ENCODE measurements around the gene SMYD5. TPM values are rescaled to one million over a fixed set of nuclear protein-coding genes. Genes with fewer than 3 reads are reported as not detected.
A peak's percentile ranks its signal among the peaks of the same experiment; 100 is the strongest.

The SMYD5 gene
- total and polyA plus RNA-seq, 2 experiments from 2014 or later, result 15.0 to 20.1 TPM

DNA sequence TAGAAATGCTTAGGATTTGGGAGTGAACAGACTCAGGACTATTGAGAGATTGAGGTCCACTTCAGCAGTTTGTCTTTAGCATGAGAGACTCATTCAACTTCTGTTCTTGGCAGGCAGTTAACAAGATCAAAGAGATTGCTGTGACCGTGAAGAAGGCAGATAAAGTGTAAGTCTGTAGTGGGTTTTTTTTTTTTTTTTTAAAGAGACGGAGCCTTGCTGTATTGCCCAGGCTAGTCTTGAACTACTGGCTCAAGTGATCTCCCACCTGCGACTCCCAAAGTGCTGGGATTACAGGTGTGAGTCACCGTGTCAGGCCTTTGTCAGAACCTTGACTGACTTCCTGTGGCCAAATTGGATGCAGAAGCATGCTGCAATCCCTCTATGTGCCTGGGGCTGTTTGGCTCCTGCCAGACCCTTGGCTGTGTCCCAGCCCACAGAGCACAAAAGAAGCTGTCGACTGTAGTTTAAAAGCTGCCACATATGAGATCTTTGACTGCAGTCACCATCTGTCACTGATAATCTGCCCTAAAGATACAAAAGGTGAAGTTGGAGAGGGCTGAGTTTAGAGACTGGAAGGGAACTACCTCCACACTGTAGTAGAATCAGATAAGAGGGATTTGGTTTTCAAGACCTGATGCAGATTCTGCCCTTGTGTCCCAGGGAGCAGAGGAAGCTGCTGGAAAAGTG, 30.0 kb downstream of the SMYD5 start:
- Histone ChIP-seq H3K9me2 (ENCODE audit: insufficient read depth) (no peaks in the 10 kb centered on the region), H3K9me3 (ENCODE audit: low read depth) (no peaks in the 10 kb centered on the region), H4K20me1 (ENCODE audit: insufficient read depth) (peaks cover 12% of the 10 kb centered on the region), H3K9ac (no peak overlapping the region), H3K4me2 (ENCODE audit: unreplicated experiment) (no peak overlapping the region), H3K4me1 (ENCODE audit: insufficient read depth) (peaks cover 24% of the 10 kb centered on the region), H3K27me3 (replicated peaks; ENCODE audit: insufficient read depth) (no peaks in the 10 kb centered on the region), H3K27ac (peak overlapping the region; percentile 3; the same call in 1 of the 2 replicates), H3F3A (ENCODE audit: insufficient read depth) (peaks cover 25% of the 10 kb centered on the region; the same call in 1 of the 2 replicates), H2AFZ (no peak overlapping the region), H3K4me3 (no peak overlapping the region), H3K36me3 (ENCODE audit: low read depth) (peaks cover 71% of the 10 kb centered on the region), H3K79me2 (ENCODE audit: insufficient read depth) (peaks cover 79% of the 10 kb centered on the region)
- no peak for TF ChIP-seq EZH2 (IDR thresholded peaks at IDR 0.05; ENCODE audit: insufficient read depth, poor library complexity, severe bottlenecking)
- no peak for TF ChIP-seq EZH2phosphoT487 (IDR thresholded peaks at IDR 0.05; ENCODE audit: insufficient read depth, low read depth)
- peak; percentile 70 for DNase-seq
- 32% methylated on average over 5 of the region's 5 CpGs for WGBS, 2 experiments (ENCODE audit: low coverage in 1 of 2, low lambda C conversion rate in 2 of 2, missing lambda C conversion rate in 2 of 2)
- in situ Hi-C loops (cut with MboI), result no loop called here

DNA sequence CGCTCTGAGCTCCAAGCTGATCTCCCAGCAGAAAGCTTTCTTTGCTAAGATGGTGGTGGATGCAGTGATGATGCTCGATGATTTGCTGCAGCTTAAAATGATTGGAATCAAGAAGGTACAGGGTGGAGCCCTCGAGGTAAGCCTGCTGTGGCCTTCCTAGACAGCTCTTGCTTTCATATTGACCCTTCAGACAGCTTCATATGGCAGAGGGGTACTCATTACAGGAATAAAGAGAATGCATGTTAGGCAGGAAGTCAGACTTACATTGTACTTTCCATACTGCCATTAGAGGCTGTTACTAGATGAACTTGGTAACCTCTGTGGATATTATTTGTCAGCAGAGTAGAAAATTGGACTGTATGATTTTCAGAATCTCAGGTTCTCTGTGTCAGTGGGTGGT, 30.5 kb downstream of the SMYD5 start:
- 96 to 100% methylated on average over 3 of the region's 3 CpGs for WGBS, 2 experiments (ENCODE audit: low coverage in 1 of 2, low lambda C conversion rate in 2 of 2, missing lambda C conversion rate in 2 of 2)
- Histone ChIP-seq H3K9ac (no peak overlapping the region), H3K4me2 (ENCODE audit: unreplicated experiment) (no peak overlapping the region), H3K79me2 (ENCODE audit: insufficient read depth) (peaks cover 74% of the 10 kb centered on the region), H3K27me3 (replicated peaks; ENCODE audit: insufficient read depth) (no peaks in the 10 kb centered on the region), H3K27ac (no peak overlapping the region), H3K9me3 (ENCODE audit: low read depth) (no peaks in the 10 kb centered on the region), H3K4me1 (ENCODE audit: insufficient read depth) (peaks cover 18% of the 10 kb centered on the region), H3K36me3 (ENCODE audit: low read depth) (peaks cover 77% of the 10 kb centered on the region), H3F3A (ENCODE audit: insufficient read depth) (peaks cover 20% of the 10 kb centered on the region; the same call in 1 of the 2 replicates), H3K4me3 (no peak overlapping the region), H2AFZ (no peak overlapping the region), H4K20me1 (ENCODE audit: insufficient read depth) (peaks cover 7% of the 10 kb centered on the region), H3K9me2 (ENCODE audit: insufficient read depth) (no peaks in the 10 kb centered on the region)
- TF ChIP-seq EZH2phosphoT487 (IDR thresholded peaks at IDR 0.05; ENCODE audit: insufficient read depth, low read depth), result no peak
- no peak for TF ChIP-seq EZH2 (IDR thresholded peaks at IDR 0.05; ENCODE audit: insufficient read depth, poor library complexity, severe bottlenecking)
- in situ Hi-C loops (cut with MboI), result no loop called here
- DNase-seq, result no peak

DNA sequence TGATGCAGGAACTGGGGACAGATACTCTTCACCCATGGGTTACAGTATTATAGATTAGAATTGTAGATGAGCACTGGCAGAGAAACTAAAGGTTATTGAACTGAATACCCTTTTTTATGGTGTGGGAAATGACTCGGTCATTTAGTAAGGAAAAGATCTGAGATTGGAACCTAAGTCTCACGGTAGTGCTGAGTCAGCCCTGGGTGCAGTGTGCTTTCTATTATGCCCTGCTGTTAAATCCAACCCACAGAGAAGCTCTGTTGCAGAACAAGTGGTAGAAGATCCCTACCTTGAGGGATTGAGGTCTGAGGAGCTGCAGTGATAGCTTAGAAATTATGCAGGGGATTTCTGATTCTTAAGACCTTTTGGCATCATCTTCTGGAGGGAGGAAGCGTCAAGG, 32.8 kb downstream of the SMYD5 start:
- H3K4me2 ChIP-seq (ENCODE audit: unreplicated experiment), result no peak overlapping the region
- DNase-seq, result peak; percentile 22
- peaks cover 7% of the 10 kb centered on the region for H4K20me1 ChIP-seq (ENCODE audit: insufficient read depth)
- no peaks in the 10 kb centered on the region for H3K9me2 ChIP-seq (ENCODE audit: insufficient read depth)
- no peaks in the 10 kb centered on the region for H3K27me3 ChIP-seq (replicated peaks; ENCODE audit: insufficient read depth)
- H3K4me3 ChIP-seq, result no peak overlapping the region
- no peak overlapping the region for H3K9ac ChIP-seq
- peaks cover 75% of the 10 kb centered on the region for H3K36me3 ChIP-seq (ENCODE audit: low read depth)
- peaks cover 51% of the 10 kb centered on the region for H3K79me2 ChIP-seq (ENCODE audit: insufficient read depth)
- H3K9me3 ChIP-seq (ENCODE audit: low read depth), result no peaks in the 10 kb centered on the region
- in situ Hi-C loops (cut with MboI), result no loop called here
- H3K4me1 ChIP-seq (ENCODE audit: insufficient read depth), result peaks cover 11% of the 10 kb centered on the region
- TF ChIP-seq EZH2phosphoT487 (IDR thresholded peaks at IDR 0.05; ENCODE audit: insufficient read depth, low read depth) (no peak), EZH2 (IDR thresholded peaks at IDR 0.05; ENCODE audit: insufficient read depth, poor library complexity, severe bottlenecking) (no peak)
- no peak overlapping the region for H2AFZ ChIP-seq
- no peak overlapping the region for H3K27ac ChIP-seq
- 65 to 67% methylated on average over 3 of the region's 3 CpGs for WGBS, 2 experiments (ENCODE audit: low coverage in 1 of 2, low lambda C conversion rate in 2 of 2, missing lambda C conversion rate in 2 of 2)
- H3F3A ChIP-seq (ENCODE audit: insufficient read depth), result peaks cover 13% of the 10 kb centered on the region; the same call in 1 of the 2 replicates

DNA sequence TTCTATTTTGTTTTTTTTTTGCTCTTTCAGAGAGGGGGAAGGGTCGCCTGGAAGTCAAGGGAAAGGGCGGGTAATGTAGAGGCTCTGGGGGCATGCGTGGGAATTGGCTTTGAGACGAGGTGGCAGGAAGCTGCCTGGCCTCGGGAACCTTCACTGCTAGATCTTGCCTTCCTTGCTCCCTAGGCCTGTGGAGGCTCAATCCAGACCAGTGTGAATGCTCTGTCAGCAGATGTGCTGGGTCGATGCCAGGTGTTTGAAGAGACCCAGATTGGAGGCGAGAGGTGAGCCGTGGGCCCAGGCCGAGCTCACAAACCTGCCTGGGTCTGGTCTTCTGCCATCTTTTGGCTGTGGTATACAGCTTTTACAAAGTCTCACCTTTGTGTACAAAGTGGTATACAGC, 35.6 kb downstream of the SMYD5 start:
- no peak overlapping the region for H3K4me3 ChIP-seq
- H3K9ac ChIP-seq, result no peak overlapping the region
- H3K27me3 ChIP-seq (replicated peaks; ENCODE audit: insufficient read depth), result no peaks in the 10 kb centered on the region
- no peak for DNase-seq
- WGBS, 2 experiments (ENCODE audit: low coverage in 1 of 2, low lambda C conversion rate in 2 of 2, missing lambda C conversion rate in 2 of 2), result 62 to 63% methylated on average over 9 of the region's 9 CpGs
- TF ChIP-seq EZH2phosphoT487 (IDR thresholded peaks at IDR 0.05; ENCODE audit: insufficient read depth, low read depth) (no peak), EZH2 (IDR thresholded peaks at IDR 0.05; ENCODE audit: insufficient read depth, poor library complexity, severe bottlenecking) (no peak)
- peaks cover 25% of the 10 kb centered on the region for H3K79me2 ChIP-seq (ENCODE audit: insufficient read depth)
- peaks cover 77% of the 10 kb centered on the region for H3K36me3 ChIP-seq (ENCODE audit: low read depth)
- H3K9me2 ChIP-seq (ENCODE audit: insufficient read depth), result no peaks in the 10 kb centered on the region
- no peaks in the 10 kb centered on the region for H3K9me3 ChIP-seq (ENCODE audit: low read depth)
- H3K4me2 ChIP-seq (ENCODE audit: unreplicated experiment), result no peak overlapping the region
- H4K20me1 ChIP-seq (ENCODE audit: insufficient read depth), result peaks cover 7% of the 10 kb centered on the region; the same call in 1 of the 2 replicates
- H3K4me1 ChIP-seq (ENCODE audit: insufficient read depth), result no peaks in the 10 kb centered on the region
- no peak overlapping the region for H2AFZ ChIP-seq
- in situ Hi-C loops (cut with MboI), result no loop called here
- H3F3A ChIP-seq (ENCODE audit: insufficient read depth), result peaks cover 1% of the 10 kb centered on the region
- no peak overlapping the region for H3K27ac ChIP-seq
